NCI-H2196 treated with DMSO at 0.1 percent for 48 hours (cell line): Measurements from ENCODE around the gene SULT1E1.

Experiments
- DNase-seq: peaks from one replicate; lab custom pipeline; 2025; ENCODE audit not compliant: unreplicated experiment; lab: John Stamatoyannopoulos, UW

The SULT1E1 gene

DNA sequence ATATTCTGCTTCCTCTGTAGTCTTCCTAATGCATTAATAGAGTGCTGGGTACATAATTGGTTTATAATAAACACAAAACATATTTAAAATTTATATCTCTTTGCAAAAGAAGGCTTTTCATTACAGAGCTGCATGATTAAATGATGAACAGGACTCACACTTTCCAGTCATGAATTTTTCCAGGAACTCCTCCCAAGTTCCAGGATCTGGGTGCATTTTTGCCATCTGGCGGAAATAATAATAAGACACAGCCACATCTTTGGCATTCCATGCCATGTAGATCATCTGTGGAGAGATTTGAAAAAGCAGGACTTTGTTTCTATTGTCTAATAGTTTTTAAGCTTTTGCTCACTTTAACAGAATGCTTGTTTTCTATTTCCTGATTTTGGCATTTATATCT is 59.3 kb downstream of the SULT1E1 start:
- DNase-seq = no peak

DNA sequence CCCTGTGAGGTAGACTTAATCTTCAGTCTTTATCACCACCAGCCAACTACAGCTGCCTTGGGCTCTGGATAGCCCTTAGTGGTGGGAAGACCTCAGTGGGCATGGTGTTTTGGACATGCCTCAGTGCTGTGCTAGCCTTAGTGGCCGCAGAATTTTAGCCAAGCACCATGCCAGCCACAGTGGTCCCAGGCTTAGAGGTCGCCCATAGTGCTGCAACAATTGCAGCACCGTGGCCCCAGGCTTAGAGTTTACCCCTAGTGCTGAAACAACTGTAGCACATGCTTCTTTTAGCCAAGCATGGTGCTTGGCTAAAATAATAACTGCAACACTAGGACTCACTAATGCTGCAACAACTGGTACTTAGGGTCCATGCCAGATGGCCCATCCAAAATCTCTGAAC is 60.6 kb downstream of the SULT1E1 start:
- no peak for DNase-seq

DNA sequence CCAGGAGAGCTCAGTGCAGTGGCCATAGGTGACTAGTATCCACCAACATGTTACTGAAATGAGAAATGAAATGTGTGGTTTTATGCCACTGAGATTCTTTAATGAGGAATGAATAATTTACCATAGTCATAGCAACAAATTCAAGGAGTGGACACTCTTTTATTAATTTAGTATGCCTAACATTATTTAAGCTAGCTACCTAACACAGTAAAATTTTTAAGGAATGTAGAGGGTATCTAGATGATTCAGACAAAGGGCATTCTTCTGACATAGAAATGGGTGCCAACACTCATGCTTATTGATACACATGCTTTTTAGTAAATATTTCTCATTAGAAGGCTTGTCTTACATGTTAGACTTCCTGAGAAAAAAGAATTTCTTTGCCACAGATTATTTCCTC is 66.2 kb downstream of the SULT1E1 start:
- DNase-seq = no peak
